Liver (tissue), 9 donors: ENCODE measurements around the gene ALDH1A1. TPM values are rescaled to one million over a fixed set of nuclear protein-coding genes. Genes with fewer than 3 reads are reported as not detected.

Experiments used
- DNase-seq: peaks from one replicate; pipeline ENCODE4 v3.0.0-alpha.2; 2017; ENCODE audit warnings: low spot score
- H3K27ac ChIP-seq, 2 donors: one replicate each; pipeline ENCODE4 v1.7.0; 2013; ENCODE audit warnings: inconsistent platforms in 2 of 2, low read length in 2 of 2, control low read depth in 1 of 2, low read depth in 1 of 2, mild to moderate bottlenecking in 1 of 2
- H3K27me3 ChIP-seq, 4 donors: one replicate each; pipeline versions ENCODE4 v1.6.1 to v1.7.0; 2013; ENCODE audit warnings: low read length in 3 of 4, inconsistent platforms in 1 of 4, mild to moderate bottlenecking in 1 of 4, moderate library complexity in 1 of 4; ENCODE audit not compliant: control insufficient read depth in 4 of 4, insufficient read depth in 4 of 4
- H3K36me3 ChIP-seq, 4 donors: one replicate each; pipeline versions ENCODE4 v1.6.1 to v1.7.0; 2013; ENCODE audit warnings: low read length in 3 of 4, mild to moderate bottlenecking in 3 of 4, low read depth in 1 of 4, moderate library complexity in 1 of 4; ENCODE audit not compliant: control insufficient read depth in 4 of 4, insufficient read depth in 3 of 4
- H3K4me1 ChIP-seq, 4 donors: one replicate each; pipeline versions ENCODE4 v1.6.1 to v1.7.0; 2013; ENCODE audit warnings: low read length in 3 of 4, mild to moderate bottlenecking in 3 of 4, moderate library complexity in 1 of 4; ENCODE audit not compliant: control insufficient read depth in 4 of 4, insufficient read depth in 4 of 4
- H3K4me3 ChIP-seq, 3 donors: one replicate each; pipeline versions ENCODE4 v1.6.1 to v1.7.0; 2013; ENCODE audit warnings: low read length in 3 of 3, control low read depth in 1 of 3, low read depth in 1 of 3, mild to moderate bottlenecking in 1 of 3
- H3K9ac ChIP-seq, 2 donors: one replicate each; pipeline ENCODE4 v1.7.0; 2013; ENCODE audit warnings: low read length in 2 of 2, mild to moderate bottlenecking in 2 of 2, moderate library complexity in 2 of 2, control low read depth in 1 of 2, low read depth in 1 of 2
- H3K9me3 ChIP-seq, 4 donors: one replicate each; pipeline versions ENCODE4 v1.6.1 to v1.7.0; 2013; ENCODE audit warnings: low read length in 3 of 4; ENCODE audit not compliant: control insufficient read depth in 4 of 4
- ATF3 ChIP-seq: IDR thresholded peaks from 2 replicates; pipeline ENCODE4 v1.6.1; 2016; ENCODE audit warnings: antibody characterized with exemption
- CTCF ChIP-seq: fragments of 150-350 bp; IDR thresholded peaks from 2 replicates; pipeline ENCODE4 v1.5.1; 2017; ENCODE audit warnings: improper control_type of control experiment, low read depth, low read length; ENCODE audit not compliant: missing input control
- EGR1 ChIP-seq, 2 donors: IDR thresholded peaks; 2 replicates each; pipeline ENCODE4 v1.6.1; 2016 to 2018; ENCODE audit warnings: antibody characterized with exemption in 2 of 2, low read depth in 2 of 2
- FOXA1 ChIP-seq: IDR thresholded peaks from 2 replicates; pipeline ENCODE4 v1.6.1; 2016; ENCODE audit warnings: antibody characterized with exemption
- FOXA2 ChIP-seq: IDR thresholded peaks from 2 replicates; pipeline ENCODE4 v1.6.1; 2016; ENCODE audit warnings: antibody characterized with exemption
- GABPA ChIP-seq, 2 donors: IDR thresholded peaks in 1 of 2; conservative IDR thresholded peaks in 1 of 2; 2 replicates each; pipeline ENCODE4 v1.6.1; 2016; ENCODE audit warnings: antibody characterized with exemption in 2 of 2, mild to moderate bottlenecking in 1 of 2, moderate library complexity in 1 of 2
- HNF4A ChIP-seq, 2 donors: conservative IDR thresholded peaks; 2 replicates each; pipeline ENCODE4 v1.6.1; 2016; ENCODE audit warnings: antibody characterized with exemption in 2 of 2, mild to moderate bottlenecking in 2 of 2
- HNF4G ChIP-seq: IDR thresholded peaks from 2 replicates; pipeline ENCODE4 v1.6.1; 2016; ENCODE audit warnings: antibody characterized with exemption
- JUND ChIP-seq, 2 donors: IDR thresholded peaks; 2 replicates each; pipeline ENCODE4 v1.6.1; 2016; ENCODE audit warnings: antibody characterized with exemption in 2 of 2
- MAX ChIP-seq: IDR thresholded peaks from 2 replicates; pipeline ENCODE4 v1.6.1; 2016; ENCODE audit warnings: antibody characterized with exemption
- NR2F2 ChIP-seq: IDR thresholded peaks from 2 replicates; pipeline ENCODE4 v1.6.1; 2016; ENCODE audit warnings: antibody characterized with exemption
- RAD21 ChIP-seq, 2 donors: IDR thresholded peaks; 2 replicates each; pipeline ENCODE4 v1.6.1; 2016; ENCODE audit warnings: antibody characterized with exemption in 2 of 2, mild to moderate bottlenecking in 2 of 2
- REST ChIP-seq: IDR thresholded peaks from 2 replicates; pipeline ENCODE4 v1.6.1; 2016; ENCODE audit warnings: antibody characterized with exemption, mild to moderate bottlenecking
- SP1 ChIP-seq: IDR thresholded peaks from 2 replicates; pipeline ENCODE4 v1.6.1; 2018; ENCODE audit warnings: antibody characterized with exemption, mild to moderate bottlenecking
- TAF1 ChIP-seq: conservative IDR thresholded peaks from 2 replicates; pipeline ENCODE4 v1.6.1; 2016; ENCODE audit warnings: antibody characterized with exemption, mild to moderate bottlenecking
- YY1 ChIP-seq: IDR thresholded peaks from 2 replicates; pipeline ENCODE4 v1.6.1; 2016; ENCODE audit warnings: antibody characterized with exemption, mild to moderate bottlenecking
- WGBS: extraction: QIAGEN DNeasy Blood & Tissue Kit; methylation state at CpG from one replicate; pipeline ENCODE4 v1.1.7; 2013; 5-methylcytosine and 5-hydroxymethylcytosine counted together
- polyA plus RNA-seq, 2 donors: library from polyadenylated mRNA; stranded (reverse) in 1 of 2; unstranded in 1 of 2; fragments of 200-250 nt in 1 of 2; fragments of >200 nt in 1 of 2; fragmentation: Nextera tagmentation in 1 of 2; extraction: Ambion mirVana in 1 of 2; gene quantifications; one replicate each; pipeline versions ENCODE4 v1.2.1 to v1.2.3, GENCODE V29; 2013 to 2015
- total RNA-seq, 2 donors: library from RNA; depleted of rRNA; stranded (reverse); fragments of >200 nt; gene quantifications; one replicate each; pipeline ENCODE4 v1.2.3, GENCODE V29; 2014
- TF ChIP-seq, protein P1 (sequence below): IDR thresholded peaks from 2 replicates; pipeline ENCODE4 v1.6.1; 2016; ENCODE audit warnings: antibody characterized with exemption
- donor health status: healthy.
- donor health status: healthy.
- donor health status: healthy.
- donor health status: healthy.
- donor health status: healthy.

Gene ALDH1A1
- total and polyA plus RNA-seq, 4 donors = 118 to 433 (median 193) TPM

GRCh38 chr9:72872718-72873117 is 80.1 kb downstream of the ALDH1A1 start:
- Histone ChIP-seq H3K27ac (no peak overlapping the region), H3K4me1 (peaks cover 0 to 9% (median 1%) of the 10 kb centered on the region in 4 donors), H3K4me3 (no peak overlapping the region), H3K9ac (no peak overlapping the region), H3K36me3 (no peaks in the 10 kb centered on the region), H3K27me3 (no peaks in the 10 kb centered on the region), H3K9me3 (no peaks in the 10 kb centered on the region)
- 80% methylated on average over 2 of the region's 2 CpGs for WGBS
- TF ChIP-seq GABPA (IDR thresholded peaks at IDR 0.05 in 1 of 2, conservative IDR thresholded peaks at IDR 0.05 in 1 of 2) (no peak), MAX (no peak), TAF1 (no peak), JUND (IDR thresholded peaks at IDR 0.05) (no peak), FOXA2 (no peak), YY1 (no peak), RAD21 (IDR thresholded peaks at IDR 0.05) (no peak), FOXA1 (no peak), SP1 (no peak), NR2F2 (no peak), HNF4G (no peak), CTCF (no peak), HNF4A (conservative IDR thresholded peaks at IDR 0.05) (no peak)
- TF ChIP-seq, protein P1, sequence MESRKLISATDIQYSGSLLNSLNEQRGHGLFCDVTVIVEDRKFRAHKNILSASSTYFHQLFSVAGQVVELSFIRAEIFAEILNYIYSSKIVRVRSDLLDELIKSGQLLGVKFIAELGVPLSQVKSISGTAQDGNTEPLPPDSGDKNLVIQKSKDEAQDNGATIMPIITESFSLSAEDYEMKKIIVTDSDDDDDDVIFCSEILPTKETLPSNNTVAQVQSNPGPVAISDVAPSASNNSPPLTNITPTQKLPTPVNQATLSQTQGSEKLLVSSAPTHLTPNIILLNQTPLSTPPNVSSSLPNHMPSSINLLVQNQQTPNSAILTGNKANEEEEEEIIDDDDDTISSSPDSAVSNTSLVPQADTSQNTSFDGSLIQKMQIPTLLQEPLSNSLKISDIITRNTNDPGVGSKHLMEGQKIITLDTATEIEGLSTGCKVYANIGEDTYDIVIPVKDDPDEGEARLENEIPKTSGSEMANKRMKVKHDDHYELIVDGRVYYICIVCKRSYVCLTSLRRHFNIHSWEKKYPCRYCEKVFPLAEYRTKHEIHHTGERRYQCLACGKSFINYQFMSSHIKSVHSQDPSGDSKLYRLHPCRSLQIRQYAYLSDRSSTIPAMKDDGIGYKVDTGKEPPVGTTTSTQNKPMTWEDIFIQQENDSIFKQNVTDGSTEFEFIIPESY = no peak
- no peak for DNase-seq

- Histone ChIP-seq H3K27me3 (no peaks in the 10 kb centered on the region), H3K36me3 (no peaks in the 10 kb centered on the region), H3K27ac (no peak overlapping the region), H3K9ac (no peak overlapping the region), H3K4me1 (peaks cover 0 to 9% (median 1%) of the 10 kb centered on the region in 4 donors), H3K9me3 (no peaks in the 10 kb centered on the region), H3K4me3 (no peak overlapping the region)
- DNase-seq = no peak
- TF ChIP-seq RAD21 (IDR thresholded peaks at IDR 0.05) (peak; percentile 74 to 79), HNF4G (no peak), TAF1 (no peak), EGR1 (IDR thresholded peaks at IDR 0.05; ENCODE audit: low read depth in 2 of 2) (no peak), NR2F2 (no peak), REST (no peak), FOXA2 (no peak), HNF4A (conservative IDR thresholded peaks at IDR 0.05) (no peak), CTCF (peak; percentile 38), ATF3 (no peak), GABPA (IDR thresholded peaks at IDR 0.05 in 1 of 2, conservative IDR thresholded peaks at IDR 0.05 in 1 of 2) (no peak)
- TF ChIP-seq, protein P1 = no peak
- 50% methylated on average over 3 of the region's 3 CpGs for WGBS
These were observed 81.2 kb downstream of the ALDH1A1 start for GRCh38 chr9:72871685-72872084.
